Stimulated activated naive CD8-positive, alpha-beta T cell treated with anti-CD3 and anti-CD28 coated beads, Interleukin-15, amount 100 ng/mL, for 72 hours (primary cell): ENCODE measurements around the gene DUSP8.

Experiments
- ATAC-seq: fragments of 150-1000 bp; cut with Tn5 transposase; 2 replicates; pipeline ENCODE4 v1.10.0; 2021; ENCODE audit warnings: mild to moderate bottlenecking, moderate library complexity
- DNase-seq, 2 donors: peaks; one replicate each; pipeline ENCODE4 v3.0.0; 2021 to 2022
- H3K27ac Mint-ChIP-seq, 2 donors: one replicate each; pipeline ENCODE4 v1.8.0; 2022; ENCODE audit warnings: mild to moderate bottlenecking in 2 of 2, mixed read lengths in 2 of 2, moderate library complexity in 2 of 2
- H3K27me3 Mint-ChIP-seq: one replicate; pipeline ENCODE4 v1.8.0; 2022; ENCODE audit warnings: mixed read lengths
- H3K4me1 Mint-ChIP-seq: one replicate; pipeline ENCODE4 v1.8.0; 2022; ENCODE audit warnings: mild to moderate bottlenecking, mixed read lengths
- H3K4me3 Mint-ChIP-seq, 2 donors: one replicate each; pipeline ENCODE4 v1.8.0; 2022; ENCODE audit warnings: mild to moderate bottlenecking in 2 of 2, mixed read lengths in 2 of 2, moderate library complexity in 1 of 2
- H3K9me3 Mint-ChIP-seq, 2 donors: one replicate each; pipeline ENCODE4 v1.8.0; 2022; ENCODE audit warnings: mixed read lengths in 2 of 2

The DUSP8 gene

GRCh38 chr11:1563697-1564534, 8.2 kb downstream of the DUSP8 start:
- H3K27ac Mint-ChIP-seq: no peak overlapping the region
- no peaks in the 10 kb centered on the region for H3K27me3 Mint-ChIP-seq
- H3K9me3 Mint-ChIP-seq: no peaks in the 10 kb centered on the region
- ATAC-seq: no peak
- H3K4me3 Mint-ChIP-seq: no peak overlapping the region
- H3K4me1 Mint-ChIP-seq: peaks cover 6% of the 10 kb centered on the region
- DNase-seq: no peak

- H3K9me3 Mint-ChIP-seq: no peaks in the 10 kb centered on the region
- no peak for ATAC-seq
- H3K27ac Mint-ChIP-seq: no peak overlapping the region
- H3K4me3 Mint-ChIP-seq: no peak overlapping the region
- no peaks in the 10 kb centered on the region for H3K27me3 Mint-ChIP-seq
- no peaks in the 10 kb centered on the region for H3K4me1 Mint-ChIP-seq
- no peak for DNase-seq
These were observed 8.9 kb downstream of the DUSP8 start for GRCh38 chr11:1563149-1563638.

- Mint-ChIP-seq H3K4me1 (no peaks in the 10 kb centered on the region), H3K27ac (no peak overlapping the region), H3K9me3 (no peaks in the 10 kb centered on the region), H3K27me3 (no peaks in the 10 kb centered on the region), H3K4me3 (no peak overlapping the region)
- ATAC-seq: no peak
- no peak for DNase-seq
These were observed 9.5 kb downstream of the DUSP8 start for GRCh38 chr11:1562469-1563148.

- DNase-seq (no peak), ATAC-seq (no peak)
- H3K9me3 Mint-ChIP-seq: no peaks in the 10 kb centered on the region
- H3K27me3 Mint-ChIP-seq: no peaks in the 10 kb centered on the region
- no peaks in the 10 kb centered on the region for H3K4me1 Mint-ChIP-seq
- no peak overlapping the region for H3K4me3 Mint-ChIP-seq
- no peak overlapping the region for H3K27ac Mint-ChIP-seq
These were observed 10.1 kb downstream of the DUSP8 start for GRCh38 chr11:1561955-1562354.

- ATAC-seq (no peak), DNase-seq (no peak)
- Mint-ChIP-seq H3K27me3 (no peaks in the 10 kb centered on the region), H3K9me3 (no peaks in the 10 kb centered on the region), H3K4me1 (no peaks in the 10 kb centered on the region), H3K27ac (no peak overlapping the region), H3K4me3 (no peak overlapping the region)
These were observed 10.8 kb downstream of the DUSP8 start for GRCh38 chr11:1561266-1561665.

GRCh38 chr11:1560649-1561251, 11.3 kb downstream of the DUSP8 start:
- H3K27ac Mint-ChIP-seq: no peak overlapping the region
- H3K27me3 Mint-ChIP-seq: no peaks in the 10 kb centered on the region
- DNase-seq: no peak
- ATAC-seq: no peak
- H3K4me1 Mint-ChIP-seq: no peaks in the 10 kb centered on the region
- H3K4me3 Mint-ChIP-seq: no peak overlapping the region
- no peaks in the 10 kb centered on the region for H3K9me3 Mint-ChIP-seq

GRCh38 chr11:1560002-1560648, 11.9 kb downstream of the DUSP8 start:
- Mint-ChIP-seq H3K4me3 (no peak overlapping the region), H3K9me3 (no peaks in the 10 kb centered on the region), H3K4me1 (no peaks in the 10 kb centered on the region), H3K27ac (peak overlapping the region in 1 of 2 donors; percentile 27), H3K27me3 (no peaks in the 10 kb centered on the region)
- no peak for ATAC-seq
- no peak for DNase-seq

- Mint-ChIP-seq H3K27ac (no peak overlapping the region), H3K4me3 (no peak overlapping the region), H3K27me3 (peaks cover 2% of the 10 kb centered on the region), H3K4me1 (no peaks in the 10 kb centered on the region), H3K9me3 (no peaks in the 10 kb centered on the region)
- no peak for DNase-seq
- no peak for ATAC-seq
These were observed 12.7 kb downstream of the DUSP8 start for GRCh38 chr11:1559111-1559951.

GRCh38 chr11:1558775-1559110, 13.3 kb downstream of the DUSP8 start:
- DNase-seq: no peak
- no peaks in the 10 kb centered on the region for H3K4me1 Mint-ChIP-seq
- H3K27me3 Mint-ChIP-seq: peaks cover 8% of the 10 kb centered on the region
- no peak overlapping the region for H3K27ac Mint-ChIP-seq
- H3K4me3 Mint-ChIP-seq: no peak overlapping the region
- ATAC-seq: no peak
- no peaks in the 10 kb centered on the region for H3K9me3 Mint-ChIP-seq

- H3K4me3 Mint-ChIP-seq: no peak overlapping the region
- no peaks in the 10 kb centered on the region for H3K9me3 Mint-ChIP-seq
- no peaks in the 10 kb centered on the region for H3K4me1 Mint-ChIP-seq
- no peak overlapping the region for H3K27ac Mint-ChIP-seq
- ATAC-seq (no peak), DNase-seq (no peak)
- peaks cover 12% of the 10 kb centered on the region for H3K27me3 Mint-ChIP-seq
These were observed 13.9 kb downstream of the DUSP8 start for GRCh38 chr11:1557904-1558774.

- peaks cover 20% of the 10 kb centered on the region for H3K27me3 Mint-ChIP-seq
- no peak overlapping the region for H3K27ac Mint-ChIP-seq
- H3K9me3 Mint-ChIP-seq: no peaks in the 10 kb centered on the region
- no peak overlapping the region for H3K4me3 Mint-ChIP-seq
- DNase-seq (no peak), ATAC-seq (peak; percentile 31)
- no peaks in the 10 kb centered on the region for H3K4me1 Mint-ChIP-seq
These were observed 14.8 kb downstream of the DUSP8 start for GRCh38 chr11:1557051-1557884.

GRCh38 chr11:1556278-1556902, 15.7 kb downstream of the DUSP8 start:
- DNase-seq: no peak
- ATAC-seq: no peak
- no peak overlapping the region for H3K4me3 Mint-ChIP-seq

GRCh38 chr11:1555713-1556153, 16.3 kb downstream of the DUSP8 start:
- DNase-seq (no peak), ATAC-seq (no peak)
- peaks cover 23% of the 10 kb centered on the region for H3K27me3 Mint-ChIP-seq
- H3K27ac Mint-ChIP-seq: no peak overlapping the region
- H3K4me3 Mint-ChIP-seq: no peak overlapping the region
- H3K9me3 Mint-ChIP-seq: no peaks in the 10 kb centered on the region
- H3K4me1 Mint-ChIP-seq: no peaks in the 10 kb centered on the region

More at GRCh38 chr11:1556278-1556902, 15.7 kb downstream of the DUSP8 start:
- no peak overlapping the region for H3K27ac Mint-ChIP-seq
- no peaks in the 10 kb centered on the region for H3K9me3 Mint-ChIP-seq
- H3K27me3 Mint-ChIP-seq: peaks cover 23% of the 10 kb centered on the region
- no peaks in the 10 kb centered on the region for H3K4me1 Mint-ChIP-seq
